Measurements from ENCODE around the gene GHRH. TPM values are rescaled to one million over a fixed set of nuclear protein-coding genes. Genes with fewer than 3 reads are reported as not detected.

GHRH gene, protein sequence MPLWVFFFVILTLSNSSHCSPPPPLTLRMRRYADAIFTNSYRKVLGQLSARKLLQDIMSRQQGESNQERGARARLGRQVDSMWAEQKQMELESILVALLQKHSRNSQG
- not detected in 2 replicates for total RNA-seq

DNA sequence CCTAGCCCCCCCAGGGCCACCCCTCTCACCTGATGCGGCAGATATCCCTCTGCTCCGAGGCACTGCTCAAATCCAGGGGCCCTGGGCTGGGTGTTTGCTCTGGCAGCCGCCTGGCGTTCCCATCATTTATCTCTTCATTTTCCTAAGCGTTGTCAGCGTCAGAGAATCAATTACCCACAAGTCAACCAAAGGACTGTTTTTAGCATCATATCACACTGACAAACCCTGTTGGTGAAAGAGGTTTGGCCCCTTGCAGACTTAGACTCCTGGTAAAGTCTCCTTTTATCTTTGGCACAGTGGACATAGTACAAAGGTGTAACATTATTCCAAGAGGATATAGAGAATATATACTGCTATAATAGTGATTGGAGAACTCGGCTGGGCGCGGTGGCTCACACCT, at the start of gene GHRH:
GHRH (minus strand) TSS at position 101 of the 400 bp plus-strand sequence. CDS start 4,925 bp downstream, outside the sequence.
- TF ChIP-seq, protein P1, sequence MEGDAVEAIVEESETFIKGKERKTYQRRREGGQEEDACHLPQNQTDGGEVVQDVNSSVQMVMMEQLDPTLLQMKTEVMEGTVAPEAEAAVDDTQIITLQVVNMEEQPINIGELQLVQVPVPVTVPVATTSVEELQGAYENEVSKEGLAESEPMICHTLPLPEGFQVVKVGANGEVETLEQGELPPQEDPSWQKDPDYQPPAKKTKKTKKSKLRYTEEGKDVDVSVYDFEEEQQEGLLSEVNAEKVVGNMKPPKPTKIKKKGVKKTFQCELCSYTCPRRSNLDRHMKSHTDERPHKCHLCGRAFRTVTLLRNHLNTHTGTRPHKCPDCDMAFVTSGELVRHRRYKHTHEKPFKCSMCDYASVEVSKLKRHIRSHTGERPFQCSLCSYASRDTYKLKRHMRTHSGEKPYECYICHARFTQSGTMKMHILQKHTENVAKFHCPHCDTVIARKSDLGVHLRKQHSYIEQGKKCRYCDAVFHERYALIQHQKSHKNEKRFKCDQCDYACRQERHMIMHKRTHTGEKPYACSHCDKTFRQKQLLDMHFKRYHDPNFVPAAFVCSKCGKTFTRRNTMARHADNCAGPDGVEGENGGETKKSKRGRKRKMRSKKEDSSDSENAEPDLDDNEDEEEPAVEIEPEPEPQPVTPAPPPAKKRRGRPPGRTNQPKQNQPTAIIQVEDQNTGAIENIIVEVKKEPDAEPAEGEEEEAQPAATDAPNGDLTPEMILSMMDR (IDR thresholded peaks at IDR 0.05; ENCODE audit: insufficient read depth, low read length, severe bottlenecking), result no peak
- Histone ChIP-seq H3K27me3 (ENCODE audit: control insufficient read depth, insufficient read depth, low read length) (peaks cover 13% of the 10 kb centered on the region), H3K4me3 (ENCODE audit: low read depth, low read length) (no peak within 1 kb of the TSS), H3K36me3 (ENCODE audit: control insufficient read depth, insufficient read depth, low read length) (no peaks in the 10 kb centered on the region)
- DNase-seq (ENCODE audit: low read depth) (no peak), FAIRE-seq (no peak)

DNA sequence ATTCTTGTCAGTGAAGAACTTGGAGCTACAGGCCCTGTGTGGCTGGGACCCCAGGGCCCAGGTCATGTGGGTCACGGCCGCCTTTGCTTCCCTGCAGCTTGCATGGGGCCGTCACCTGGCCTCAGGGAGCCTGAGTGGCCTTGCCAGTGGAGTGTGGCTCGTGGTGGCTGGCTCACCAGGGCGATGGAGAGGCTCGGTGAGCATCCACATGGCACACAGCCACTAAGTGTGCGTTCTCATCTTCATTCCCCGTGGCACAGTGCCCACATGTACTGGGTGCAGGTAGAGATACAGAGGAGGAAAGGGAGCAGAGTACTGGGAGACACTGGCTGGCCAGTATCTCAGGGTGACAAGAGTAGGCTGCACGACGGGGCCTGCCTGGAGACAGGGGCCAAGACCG, 49.3 kb upstream of the GHRH start:
- H3K27me3 ChIP-seq (ENCODE audit: control insufficient read depth, insufficient read depth, low read length), result no peaks in the 10 kb centered on the region
- H3K4me3 ChIP-seq (ENCODE audit: low read depth, low read length), result no peak overlapping the region
- TF ChIP-seq, protein P1 (IDR thresholded peaks at IDR 0.05; ENCODE audit: insufficient read depth, low read length, severe bottlenecking), result no peak
- H3K36me3 ChIP-seq (ENCODE audit: control insufficient read depth, insufficient read depth, low read length), result peaks cover 3% of the 10 kb centered on the region
- DNase-seq (ENCODE audit: low read depth) (no peak), FAIRE-seq (no peak)

DNA sequence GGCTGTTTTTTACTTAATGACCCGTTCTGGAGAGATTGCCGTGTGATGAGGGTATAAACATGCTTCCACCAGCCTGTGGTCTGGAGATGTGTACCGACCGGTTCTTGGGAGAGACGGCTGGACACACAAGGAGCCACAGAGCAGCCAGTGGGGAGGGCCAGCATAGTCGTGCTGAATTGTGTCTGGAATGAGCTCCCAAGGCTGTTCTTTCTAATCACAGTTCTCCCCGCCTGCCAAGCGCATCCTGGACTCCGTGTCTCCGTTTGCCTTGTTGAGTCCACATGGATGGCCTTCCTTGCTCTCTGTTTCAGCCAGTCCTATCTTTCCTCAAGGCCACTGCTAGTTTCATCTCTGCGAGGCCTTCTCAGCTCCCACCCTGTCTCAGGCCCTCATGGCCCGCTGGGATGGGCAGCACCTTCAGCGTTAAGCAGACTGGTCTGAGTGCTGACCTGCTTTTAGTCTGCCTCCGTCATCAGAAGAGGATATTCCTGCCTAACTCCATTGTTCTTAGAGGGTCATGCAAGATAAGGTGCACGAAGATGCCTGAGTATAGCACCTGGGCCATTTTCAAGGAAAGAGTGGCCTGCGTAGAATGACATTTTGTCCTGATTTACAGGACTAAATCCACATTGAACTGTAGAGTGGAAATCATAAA, 48.4 kb upstream of the GHRH start:
- Histone ChIP-seq H3K4me3 (ENCODE audit: low read depth, low read length) (no peak overlapping the region), H3K36me3 (ENCODE audit: control insufficient read depth, insufficient read depth, low read length) (peaks cover 3% of the 10 kb centered on the region), H3K27me3 (ENCODE audit: control insufficient read depth, insufficient read depth, low read length) (no peaks in the 10 kb centered on the region)
- TF ChIP-seq, protein P1 (IDR thresholded peaks at IDR 0.05; ENCODE audit: insufficient read depth, low read length, severe bottlenecking), result no peak
- FAIRE-seq, result no peak
- peak; percentile 80 for DNase-seq (ENCODE audit: low read depth)

DNA sequence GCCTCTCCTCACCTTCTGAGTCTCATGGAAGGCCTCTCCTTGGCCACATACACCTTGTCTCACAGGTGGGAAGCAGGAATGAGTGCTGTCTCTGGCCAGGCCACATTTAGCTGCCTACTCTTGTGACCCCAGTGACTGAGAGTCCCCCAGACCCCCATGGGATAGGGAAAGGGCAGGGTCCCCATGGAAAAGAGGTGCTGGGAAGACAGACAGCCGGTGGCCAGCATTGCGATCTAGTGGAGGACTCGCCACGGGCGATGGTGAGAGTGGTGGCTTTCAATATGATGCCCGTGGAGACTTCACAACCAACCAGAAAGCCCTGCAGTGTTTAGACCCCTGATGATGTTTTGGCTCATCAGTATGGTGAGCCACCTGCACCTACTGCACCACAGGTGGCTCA, 47.7 kb upstream of the GHRH start:
- Histone ChIP-seq H3K36me3 (ENCODE audit: control insufficient read depth, insufficient read depth, low read length) (peaks cover 6% of the 10 kb centered on the region), H3K4me3 (ENCODE audit: low read depth, low read length) (no peak overlapping the region), H3K27me3 (ENCODE audit: control insufficient read depth, insufficient read depth, low read length) (no peaks in the 10 kb centered on the region)
- TF ChIP-seq, protein P1 (IDR thresholded peaks at IDR 0.05; ENCODE audit: insufficient read depth, low read length, severe bottlenecking), result no peak
- DNase-seq (ENCODE audit: low read depth) (no peak), FAIRE-seq (no peak)

DNA sequence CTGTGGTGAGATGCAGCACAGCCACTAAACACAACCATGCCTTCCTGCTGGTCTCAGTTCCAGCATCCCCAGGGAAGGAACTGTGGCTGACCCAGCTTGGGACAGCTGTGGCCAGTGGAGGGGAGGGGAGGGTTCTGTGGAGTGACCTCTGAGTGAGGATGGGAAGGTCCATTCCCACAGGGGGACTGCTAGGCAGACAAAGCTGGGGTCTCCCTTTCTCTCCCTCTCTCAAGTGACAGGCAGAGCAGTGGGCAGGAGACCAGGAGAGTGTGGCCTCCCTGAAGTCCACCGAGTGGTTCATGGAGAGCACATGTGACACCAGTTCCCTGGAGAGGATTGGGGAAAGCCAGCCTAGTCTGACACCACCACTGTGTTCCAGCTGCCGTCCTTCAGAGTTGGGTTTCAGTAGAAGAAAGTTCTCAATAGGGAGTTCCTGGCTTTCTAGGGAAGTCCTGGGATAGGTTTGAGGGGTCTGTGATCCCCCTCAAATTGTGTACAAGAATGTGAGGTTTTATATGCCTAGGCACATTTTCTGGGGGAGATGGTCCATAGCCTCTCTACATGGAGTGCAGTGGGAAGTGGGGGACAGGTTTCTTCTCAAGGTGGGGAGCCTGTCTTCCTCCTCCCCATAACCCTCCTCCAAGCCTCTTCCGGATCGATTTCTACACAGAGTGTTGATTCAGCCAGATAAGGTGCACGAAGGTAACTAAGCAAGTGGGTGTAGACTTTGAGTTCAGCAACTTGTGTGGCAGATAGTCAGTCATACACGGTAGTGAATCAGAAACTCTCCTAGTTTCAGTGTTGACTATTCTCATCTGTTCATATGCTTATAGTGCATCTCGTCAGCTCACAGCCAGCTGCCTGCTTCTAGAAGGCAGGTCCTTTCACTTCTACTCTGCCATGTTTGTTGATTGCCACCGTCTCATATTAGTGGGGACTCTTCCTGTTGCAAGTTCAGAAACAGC, 46.8 kb upstream of the GHRH start:
- Histone ChIP-seq H3K27me3 (ENCODE audit: control insufficient read depth, insufficient read depth, low read length) (no peaks in the 10 kb centered on the region), H3K36me3 (ENCODE audit: control insufficient read depth, insufficient read depth, low read length) (peaks cover 8% of the 10 kb centered on the region), H3K4me3 (ENCODE audit: low read depth, low read length) (no peak overlapping the region)
- peak; percentile 92 for DNase-seq (ENCODE audit: low read depth)
- no peak for FAIRE-seq
- TF ChIP-seq, protein P1 (IDR thresholded peaks at IDR 0.05; ENCODE audit: insufficient read depth, low read length, severe bottlenecking), result no peak
